ENCODE data around the gene TIGD7.

DNA sequence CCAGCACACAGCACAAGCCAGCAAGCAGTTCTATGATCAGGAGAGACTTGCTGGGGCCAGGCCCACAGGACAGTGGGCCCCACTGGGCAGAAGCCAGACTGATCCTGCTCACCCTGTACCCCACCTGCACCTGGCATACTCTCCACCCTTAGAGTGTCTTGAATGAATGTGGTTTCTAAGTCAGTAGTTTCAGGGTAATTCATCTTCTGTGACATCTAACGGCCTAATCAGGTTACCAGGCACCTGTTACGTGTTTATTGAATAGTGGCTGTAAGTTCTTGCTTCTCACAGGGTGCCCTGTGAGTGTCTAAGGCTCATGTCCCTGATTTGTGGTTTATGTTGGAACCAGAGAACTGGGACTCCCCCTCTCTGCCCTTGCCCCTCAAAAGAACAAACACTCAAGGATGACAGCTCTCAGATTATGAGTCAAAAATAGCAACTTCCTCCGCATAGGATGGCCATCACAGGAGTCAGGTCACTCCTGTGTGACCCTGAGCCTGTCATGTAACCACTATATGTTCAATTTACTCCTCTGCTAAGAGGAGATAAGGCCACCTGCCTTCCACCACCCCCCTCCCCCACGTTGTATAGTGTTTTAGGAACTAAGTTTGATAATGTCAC is 43.4 kb upstream of the TIGD7 start:
- TF ChIP-seq, protein P1, sequence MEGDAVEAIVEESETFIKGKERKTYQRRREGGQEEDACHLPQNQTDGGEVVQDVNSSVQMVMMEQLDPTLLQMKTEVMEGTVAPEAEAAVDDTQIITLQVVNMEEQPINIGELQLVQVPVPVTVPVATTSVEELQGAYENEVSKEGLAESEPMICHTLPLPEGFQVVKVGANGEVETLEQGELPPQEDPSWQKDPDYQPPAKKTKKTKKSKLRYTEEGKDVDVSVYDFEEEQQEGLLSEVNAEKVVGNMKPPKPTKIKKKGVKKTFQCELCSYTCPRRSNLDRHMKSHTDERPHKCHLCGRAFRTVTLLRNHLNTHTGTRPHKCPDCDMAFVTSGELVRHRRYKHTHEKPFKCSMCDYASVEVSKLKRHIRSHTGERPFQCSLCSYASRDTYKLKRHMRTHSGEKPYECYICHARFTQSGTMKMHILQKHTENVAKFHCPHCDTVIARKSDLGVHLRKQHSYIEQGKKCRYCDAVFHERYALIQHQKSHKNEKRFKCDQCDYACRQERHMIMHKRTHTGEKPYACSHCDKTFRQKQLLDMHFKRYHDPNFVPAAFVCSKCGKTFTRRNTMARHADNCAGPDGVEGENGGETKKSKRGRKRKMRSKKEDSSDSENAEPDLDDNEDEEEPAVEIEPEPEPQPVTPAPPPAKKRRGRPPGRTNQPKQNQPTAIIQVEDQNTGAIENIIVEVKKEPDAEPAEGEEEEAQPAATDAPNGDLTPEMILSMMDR (IDR thresholded peaks at IDR 0.05; ENCODE audit: low read depth, low read length) = no peak
- no peak for TF ChIP-seq EZH2phosphoT487 (IDR thresholded peaks at IDR 0.05; ENCODE audit: low read depth)
